Skeletal muscle tissue (tissue), 4 donors: ENCODE results near the gene EEA1. TPM values are rescaled to one million over a fixed set of nuclear protein-coding genes. Genes with fewer than 3 reads are reported as not detected.
A peak's percentile ranks its signal among the peaks of the same experiment; 100 is the strongest.
"Not testable (repeated sequence)": the region's sequence is repeated elsewhere in the genome, so short reads cannot be mapped to it uniquely, and the experiment has no call there.

Source experiments
- H3K27ac ChIP-seq: one replicate; pipeline ENCODE4 v1.7.0; 2013; ENCODE audit warnings: mild to moderate bottlenecking, low read depth, low read length, inconsistent platforms
- H3K27me3 ChIP-seq, 3 donors: one replicate each; pipeline ENCODE4 v1.7.0; 2013; ENCODE audit warnings: low read length in 3 of 3; ENCODE audit not compliant: control insufficient read depth in 3 of 3, insufficient read depth in 3 of 3
- H3K36me3 ChIP-seq, 3 donors: one replicate each; pipeline ENCODE4 v1.7.0; 2013; ENCODE audit warnings: low read length in 3 of 3; ENCODE audit not compliant: control insufficient read depth in 3 of 3, insufficient read depth in 3 of 3
- H3K4me1 ChIP-seq, 3 donors: one replicate each; pipeline ENCODE4 v1.7.0; 2013; ENCODE audit warnings: low read length in 3 of 3, mild to moderate bottlenecking in 3 of 3; ENCODE audit not compliant: control insufficient read depth in 3 of 3, insufficient read depth in 3 of 3
- H3K4me3 ChIP-seq, 3 donors: one replicate each; pipeline ENCODE4 v1.7.0; 2013; ENCODE audit warnings: low read length in 3 of 3
- H3K9ac ChIP-seq, 3 donors: one replicate each; pipeline ENCODE4 v1.7.0; 2013; ENCODE audit warnings: low read length in 3 of 3, mild to moderate bottlenecking in 3 of 3, moderate library complexity in 2 of 3, low read depth in 1 of 3
- H3K9me3 ChIP-seq, 3 donors: one replicate each; pipeline ENCODE4 v1.7.0; 2013; ENCODE audit warnings: low read length in 3 of 3; ENCODE audit not compliant: control insufficient read depth in 3 of 3
- total RNA-seq: library from RNA; depleted of rRNA; stranded (reverse); fragments of >200 nt; gene quantifications from one replicate; pipeline ENCODE4 v1.2.3, GENCODE V29; 2014
- donor health status: Osteomylitis.

The EEA1 gene
- total RNA-seq, 1 donor from 2014 or later, result 9.4 TPM

DNA sequence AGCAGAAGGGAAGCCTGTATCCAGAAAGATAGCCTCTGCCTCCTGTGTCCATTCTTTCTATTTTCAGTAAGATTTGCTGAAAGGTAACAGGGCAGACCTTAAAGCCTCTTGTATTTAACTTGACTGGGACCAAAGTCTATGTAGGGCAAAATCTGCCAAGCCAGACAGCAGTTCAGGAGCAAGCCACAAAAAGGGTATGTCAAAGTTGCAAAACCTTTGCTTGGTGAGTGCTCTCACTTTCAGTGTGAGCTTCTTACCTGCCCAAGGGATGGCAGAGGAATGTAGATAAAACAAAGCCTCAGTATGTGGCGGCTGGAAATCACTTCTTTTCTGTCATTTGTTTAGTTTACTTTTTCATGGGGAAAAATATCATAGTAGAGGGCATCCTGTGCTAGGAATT, 163.2 kb downstream of the EEA1 start:
- Histone ChIP-seq H3K27ac (no peak overlapping the region), H3K27me3 (no peaks in the 10 kb centered on the region), H3K9me3 (peaks cover 0 to 3% (median 0%) of the 10 kb centered on the region in 3 donors), H3K4me3 (no peak overlapping the region), H3K9ac (no peak overlapping the region), H3K4me1 (peaks cover 9 to 11% (median 10%) of the 10 kb centered on the region in 3 donors), H3K36me3 (no peaks in the 10 kb centered on the region)

DNA sequence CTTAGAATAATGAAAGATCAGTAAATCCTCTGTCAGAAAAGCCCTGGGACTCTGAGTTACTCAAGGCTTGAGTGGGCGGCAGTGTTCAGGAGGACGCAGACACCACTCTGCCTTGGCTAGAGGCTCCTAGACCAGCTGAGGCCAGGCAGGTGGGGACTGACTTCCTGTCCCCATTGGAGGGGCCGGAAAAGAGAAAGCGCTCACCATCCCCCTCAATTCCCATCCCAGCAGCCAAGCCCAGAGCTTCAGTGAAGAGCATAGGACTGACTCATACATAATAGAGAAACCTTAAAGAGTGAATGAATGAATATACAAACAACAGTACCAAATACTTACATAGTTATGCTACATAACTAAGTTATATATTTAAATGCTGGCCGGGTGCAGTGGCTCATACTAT, 164.3 kb downstream of the EEA1 start:
- Histone ChIP-seq H3K27ac (no peak overlapping the region), H3K9me3 (peaks cover 0 to 3% (median 0%) of the 10 kb centered on the region in 3 donors), H3K4me3 (no peak overlapping the region), H3K27me3 (no peaks in the 10 kb centered on the region), H3K9ac (no peak overlapping the region), H3K36me3 (no peaks in the 10 kb centered on the region), H3K4me1 (peaks cover 8% of the 10 kb centered on the region in 3 donors)

DNA sequence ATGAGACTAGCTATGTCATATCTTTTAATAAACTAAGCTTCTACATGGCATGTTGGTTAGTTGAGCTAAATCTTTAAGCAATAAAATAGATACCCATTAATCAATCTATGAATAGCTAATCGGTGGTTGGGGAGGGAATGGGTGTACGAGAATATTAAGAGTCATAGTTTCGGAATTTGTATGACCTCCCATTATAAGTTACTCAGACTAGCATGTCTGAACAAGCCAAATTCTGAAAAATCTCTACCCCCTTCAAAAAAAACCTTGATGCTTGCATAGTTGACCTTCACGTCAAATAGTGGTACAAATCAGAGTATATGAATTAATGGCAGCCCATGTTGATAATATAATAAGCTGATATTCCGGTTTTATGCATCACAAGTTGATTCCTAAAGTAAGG, 166.3 kb downstream of the EEA1 start:
- Histone ChIP-seq H3K27me3 (no peaks in the 10 kb centered on the region), H3K9me3 (peaks cover 0 to 3% (median 0%) of the 10 kb centered on the region in 3 donors), H3K36me3 (no peaks in the 10 kb centered on the region), H3K4me1 (peaks cover 0 to 3% (median under 1%) of the 10 kb centered on the region in 3 donors), H3K27ac (no peak overlapping the region), H3K9ac (no peak overlapping the region), H3K4me3 (no peak overlapping the region)

DNA sequence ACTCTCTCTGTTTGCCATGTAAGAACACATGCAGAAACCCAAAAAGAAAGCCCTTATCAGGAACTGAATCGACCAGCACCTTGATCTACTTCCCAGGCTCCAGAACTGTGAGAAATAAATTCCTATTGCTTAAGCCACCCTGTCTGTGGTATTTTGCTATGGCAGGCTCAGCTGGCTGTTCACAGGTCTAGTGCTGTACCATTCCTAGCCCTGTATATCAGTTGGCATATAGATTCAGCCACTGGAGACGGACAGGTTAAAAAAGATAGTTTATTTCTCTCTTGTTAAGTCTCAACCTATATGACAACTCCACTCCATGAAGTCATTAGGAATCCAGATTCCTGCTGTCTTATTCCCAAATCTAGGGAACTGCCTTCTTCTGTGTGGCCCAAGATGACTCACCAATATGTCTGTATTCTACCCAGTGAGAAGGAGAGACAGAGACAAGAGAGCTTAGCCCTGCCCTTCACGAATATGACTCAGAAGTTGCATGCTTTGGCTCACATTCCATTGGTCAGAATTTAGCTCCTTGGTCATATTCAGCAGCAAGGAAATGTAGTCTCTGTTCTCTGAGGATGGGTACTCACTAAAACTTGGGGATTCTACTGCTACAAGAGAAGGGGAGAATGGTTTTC, 169.3 kb downstream of the EEA1 start:
- no peak overlapping the region for H3K4me3 ChIP-seq
- H3K27ac ChIP-seq, result no peak overlapping the region

DNA sequence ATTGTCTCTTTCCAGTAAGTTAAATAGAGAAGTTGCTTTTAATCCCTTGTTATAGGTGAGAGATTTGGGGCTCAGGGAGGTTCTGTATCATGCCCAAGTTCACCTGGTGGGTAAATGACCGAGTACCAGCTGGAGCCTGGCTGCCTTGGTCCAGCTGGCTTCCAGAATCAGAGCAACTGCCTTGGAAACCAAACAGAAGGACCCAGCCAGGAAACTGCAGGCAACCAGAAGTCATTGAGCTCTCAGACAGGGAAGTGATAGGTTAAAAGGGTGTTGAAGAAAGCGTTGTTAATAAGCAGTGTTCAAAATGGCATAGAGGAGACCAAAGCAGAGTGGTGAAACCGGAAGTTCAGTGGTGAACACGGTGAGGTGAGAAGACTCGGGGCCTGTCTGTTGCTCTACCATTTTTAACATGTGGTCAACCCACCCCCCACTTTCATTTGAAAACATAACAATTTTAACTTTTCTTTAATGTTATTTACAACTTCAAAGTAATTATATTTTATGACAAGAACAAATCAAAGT, 171.4 kb downstream of the EEA1 start:
- Histone ChIP-seq H3K36me3 (no peaks in the 10 kb centered on the region), H3K9ac (no peak overlapping the region), H3K27me3 (no peaks in the 10 kb centered on the region), H3K4me1 (peaks cover 2 to 11% (median 10%) of the 10 kb centered on the region in 3 donors), H3K27ac (no peak overlapping the region), H3K4me3 (no peak overlapping the region), H3K9me3 (peaks cover 0 to 3% (median 0%) of the 10 kb centered on the region in 3 donors)

More for the DNA sequence above, 169.3 kb downstream of the EEA1 start:
- no peaks in the 10 kb centered on the region for H3K36me3 ChIP-seq
- H3K4me1 ChIP-seq, result peaks cover 2 to 11% (median 10%) of the 10 kb centered on the region in 3 donors
- H3K9ac ChIP-seq, result no peak overlapping the region
- H3K9me3 ChIP-seq, result peaks cover 0 to 3% (median 0%) of the 10 kb centered on the region in 3 donors
- H3K27me3 ChIP-seq, result no peaks in the 10 kb centered on the region

DNA sequence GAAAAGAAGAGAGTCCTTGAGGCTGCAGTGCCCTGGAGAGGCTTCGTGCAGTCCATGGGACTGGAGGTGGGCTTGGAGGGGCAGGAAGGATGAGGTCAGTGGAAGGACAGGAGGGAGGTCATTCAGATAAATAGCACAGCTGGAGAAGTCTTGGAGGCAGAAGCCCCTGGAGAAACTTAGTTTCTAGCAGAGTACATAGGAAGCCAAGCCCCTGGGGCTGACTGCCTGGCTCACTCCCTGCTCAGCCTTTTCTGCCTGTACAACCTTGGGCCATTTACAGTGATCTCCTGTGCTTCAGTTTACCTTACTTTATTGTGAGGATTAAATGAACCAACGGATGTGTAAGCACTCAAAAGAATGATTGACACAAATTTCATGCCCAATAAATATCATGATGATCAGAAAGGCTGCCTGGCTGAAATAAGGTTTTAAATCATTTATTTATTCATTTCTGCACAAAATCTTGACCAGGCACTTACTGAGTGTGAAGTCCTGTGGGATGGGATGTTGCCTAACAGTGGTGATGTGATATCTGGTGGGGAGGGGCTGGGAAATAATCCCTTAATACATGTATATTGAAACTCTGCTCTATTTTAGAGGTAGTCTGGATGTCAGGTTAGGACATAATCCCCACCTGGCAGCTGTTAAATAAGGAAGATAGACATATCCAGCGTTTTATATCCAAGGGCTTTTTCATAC, 172.0 kb downstream of the EEA1 start:
- H3K27ac ChIP-seq, result no peak overlapping the region
- no peak overlapping the region for H3K4me3 ChIP-seq
- no peak overlapping the region for H3K9ac ChIP-seq
- H3K36me3 ChIP-seq, result no peaks in the 10 kb centered on the region
- peaks cover 0 to 3% (median 0%) of the 10 kb centered on the region in 3 donors for H3K9me3 ChIP-seq
- peaks cover 2 to 11% (median 10%) of the 10 kb centered on the region in 3 donors for H3K4me1 ChIP-seq
- H3K27me3 ChIP-seq, result no peaks in the 10 kb centered on the region

DNA sequence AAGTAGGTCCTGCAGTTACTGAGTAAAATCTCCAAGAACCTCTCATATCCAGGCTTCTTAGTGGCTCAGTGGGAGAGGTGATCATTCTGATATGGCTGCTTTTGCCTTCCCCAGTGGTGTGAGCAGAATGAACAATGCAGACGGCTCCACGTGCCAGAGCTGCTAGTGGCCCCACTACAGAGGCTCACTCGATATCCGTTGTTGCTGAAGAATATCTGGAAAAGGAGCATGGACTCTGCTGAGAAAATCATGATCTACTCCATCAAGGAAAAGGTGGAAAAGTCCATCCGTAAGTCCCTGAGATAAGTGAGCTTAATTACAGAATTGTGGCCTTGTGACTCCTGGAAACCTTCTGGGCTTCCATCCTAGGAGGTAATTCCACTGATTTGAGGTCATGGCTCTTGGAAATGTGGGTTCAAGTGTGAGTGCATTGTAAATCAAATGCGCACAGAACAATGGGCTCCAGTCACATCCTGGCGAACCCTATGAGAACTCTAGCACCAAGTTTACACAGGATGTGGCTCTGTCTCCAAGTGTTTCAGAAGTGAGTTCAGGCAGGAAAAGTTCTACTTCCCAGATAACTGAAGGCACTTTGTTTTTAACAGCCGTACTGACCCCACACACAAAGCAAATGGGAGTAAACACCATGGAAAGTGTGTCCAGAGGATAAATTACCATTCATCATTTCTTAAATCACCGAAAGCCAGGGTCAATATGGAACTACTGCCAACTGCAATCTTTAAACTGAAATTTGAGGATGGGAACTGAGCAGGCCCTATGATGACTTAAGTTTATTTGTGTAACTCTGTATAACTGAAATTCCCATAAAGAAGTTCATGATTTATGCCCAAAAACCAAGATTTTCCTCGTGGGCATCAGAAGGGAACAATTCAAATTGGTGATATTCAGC, 174.9 kb downstream of the EEA1 start:
- no peak overlapping the region for H3K4me3 ChIP-seq
- H3K36me3 ChIP-seq, result no peaks in the 10 kb centered on the region
- peak overlapping the region; percentile 64 for H3K27ac ChIP-seq
- H3K27me3 ChIP-seq, result no peaks in the 10 kb centered on the region
- H3K9ac ChIP-seq, result no peak overlapping the region
- H3K9me3 ChIP-seq, result no peaks in the 10 kb centered on the region
- H3K4me1 ChIP-seq, result peaks cover 2 to 11% (median 10%) of the 10 kb centered on the region in 3 donors

DNA sequence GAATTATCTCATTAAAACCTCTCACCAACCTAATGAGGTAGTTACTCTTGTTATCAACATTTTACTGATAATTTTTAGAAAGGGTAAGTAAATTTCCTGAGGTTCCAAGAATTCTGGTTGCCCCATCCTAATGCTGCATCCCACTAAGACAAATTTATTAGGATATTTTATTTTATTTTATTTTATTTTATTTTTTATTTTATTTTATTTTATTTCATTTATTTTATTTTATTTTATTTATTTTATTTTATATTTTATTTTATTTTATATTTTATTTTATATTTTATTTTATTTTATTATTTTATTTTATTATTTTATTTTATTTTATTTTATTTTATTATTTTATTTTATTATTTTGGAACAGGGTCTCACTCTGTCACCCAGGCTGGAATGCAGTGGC, 179.4 kb downstream of the EEA1 start:
- H3K9me3 ChIP-seq, H3K36me3 ChIP-seq, H3K9ac ChIP-seq, H3K27me3 ChIP-seq, H3K27ac ChIP-seq, H3K4me3 ChIP-seq: not testable (repeated sequence)
- H3K4me1 ChIP-seq, result peaks cover 0 to 11% (median 0%) of the 10 kb centered on the region in 3 donors

DNA sequence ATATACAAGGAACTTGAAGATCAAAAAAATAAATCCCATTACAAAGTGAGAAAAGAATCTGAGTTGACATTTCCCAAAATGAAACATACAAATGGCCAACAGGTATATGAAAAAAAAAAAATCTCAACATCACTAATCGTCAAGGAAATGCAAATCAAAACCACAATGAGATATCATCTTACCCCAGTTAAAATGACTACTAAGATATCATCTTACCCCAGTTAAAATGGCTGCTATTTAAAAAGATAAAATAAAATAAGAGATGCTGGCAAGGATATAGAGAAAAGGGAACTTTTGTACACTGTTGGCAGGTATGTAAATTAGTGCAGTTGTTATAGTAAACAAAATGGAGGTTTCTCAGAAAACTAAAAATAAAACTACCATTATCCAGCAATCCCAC, 181.9 kb downstream of the EEA1 start:
- Histone ChIP-seq H3K4me1 (peaks cover 0 to 11% (median 8%) of the 10 kb centered on the region in 3 donors), H3K36me3 (no peaks in the 10 kb centered on the region), H3K9ac (no peak overlapping the region), H3K27me3 (no peaks in the 10 kb centered on the region), H3K4me3 (no peak overlapping the region), H3K9me3 (no peaks in the 10 kb centered on the region), H3K27ac (peak overlapping the region; percentile 65)
